ENCODE results near the gene NCAM1. TPM values are rescaled to one million over a fixed set of nuclear protein-coding genes. Genes with fewer than 3 reads are reported as not detected.

NCAM1 gene
- total RNA-seq, 6 donors from 2014 or later, result 1.4 to 15.3 (median 2.5) TPM

GRCh38 chr11:113160808-113161124 is 199.5 kb downstream of the NCAM1 start:
- ATAC-seq (ENCODE audit: low FRiP score in 2 of 2) (no peak), DNase-seq (no peak)
- no peak overlapping the region for H3K27ac ChIP-seq
- H3K4me1 ChIP-seq, result peaks cover 0 to 11% (median 2%) of the 10 kb centered on the region in 4 donors
- 85 to 86% methylated on average over 5 to 6 of the region's 6 CpGs for WGBS, 2 donors
- H3K4me3 ChIP-seq, result no peak overlapping the region
- H3K36me3 ChIP-seq, result no peaks in the 10 kb centered on the region
- TF ChIP-seq CTCF (IDR thresholded peaks at IDR 0.05) (no peak), POLR2A (IDR thresholded peaks at IDR 0.05) (no peak), POLR2AphosphoS5 (IDR thresholded peaks at IDR 0.05) (no peak), EP300 (IDR thresholded peaks at IDR 0.05) (no peak)
- no peaks in the 10 kb centered on the region for H3K27me3 ChIP-seq
- no peaks in the 10 kb centered on the region for H3K9me3 ChIP-seq

GRCh38 chr11:113161711-113162591 is 200.7 kb downstream of the NCAM1 start:
- no peak for DNase-seq
- no peak for ATAC-seq (ENCODE audit: low FRiP score in 2 of 2)

DNA sequence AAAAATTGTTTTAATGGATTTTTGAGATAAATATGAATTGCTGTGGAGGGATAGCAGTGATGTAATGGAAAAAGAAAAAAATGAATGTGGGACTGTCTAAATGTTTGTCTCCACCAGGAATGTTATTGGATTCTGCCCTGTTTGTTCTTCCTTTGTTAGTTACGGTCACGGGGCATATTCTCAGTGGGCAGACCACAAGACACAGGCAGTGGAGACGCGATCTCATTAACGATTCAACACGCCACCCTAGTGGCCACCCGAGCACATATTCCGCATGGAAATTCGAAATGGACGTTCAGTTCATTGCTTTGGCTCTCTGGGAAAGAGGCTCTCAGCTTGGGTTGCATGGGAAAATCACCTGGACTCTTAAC is 201.4 kb downstream of the NCAM1 start:
- peaks cover 0 to 11% (median 2%) of the 10 kb centered on the region in 4 donors for H3K4me1 ChIP-seq
- no peak for DNase-seq
- H3K27me3 ChIP-seq, result no peaks in the 10 kb centered on the region
- no peaks in the 10 kb centered on the region for H3K36me3 ChIP-seq
- no peak for TF ChIP-seq POLR2A (IDR thresholded peaks at IDR 0.05)
- TF ChIP-seq EP300 (IDR thresholded peaks at IDR 0.05), result no peak
- TF ChIP-seq POLR2AphosphoS5 (IDR thresholded peaks at IDR 0.05), result no peak
- TF ChIP-seq CTCF (IDR thresholded peaks at IDR 0.05), result no peak
- no peak overlapping the region for H3K27ac ChIP-seq
- peak in 1 of 2 donors; percentile 89 for ATAC-seq (ENCODE audit: low FRiP score in 2 of 2)
- 87% methylated on average over 10 of the region's 10 CpGs for WGBS, 2 donors
- H3K9me3 ChIP-seq, result no peaks in the 10 kb centered on the region
- no peak overlapping the region for H3K4me3 ChIP-seq

More at GRCh38 chr11:113161711-113162591, 200.7 kb downstream of the NCAM1 start:
- Histone ChIP-seq H3K4me1 (peaks cover 0 to 11% (median 2%) of the 10 kb centered on the region in 4 donors), H3K4me3 (no peak overlapping the region), H3K36me3 (no peaks in the 10 kb centered on the region), H3K27me3 (no peaks in the 10 kb centered on the region), H3K9me3 (no peaks in the 10 kb centered on the region), H3K27ac (no peak overlapping the region)
- no peak for TF ChIP-seq EP300 (IDR thresholded peaks at IDR 0.05)
- TF ChIP-seq POLR2AphosphoS5 (IDR thresholded peaks at IDR 0.05), result no peak
- no peak for TF ChIP-seq CTCF (IDR thresholded peaks at IDR 0.05)
- no peak for TF ChIP-seq POLR2A (IDR thresholded peaks at IDR 0.05)
- WGBS, 2 donors, result 57 to 66% methylated on average over 5 of the region's 5 CpGs

DNA sequence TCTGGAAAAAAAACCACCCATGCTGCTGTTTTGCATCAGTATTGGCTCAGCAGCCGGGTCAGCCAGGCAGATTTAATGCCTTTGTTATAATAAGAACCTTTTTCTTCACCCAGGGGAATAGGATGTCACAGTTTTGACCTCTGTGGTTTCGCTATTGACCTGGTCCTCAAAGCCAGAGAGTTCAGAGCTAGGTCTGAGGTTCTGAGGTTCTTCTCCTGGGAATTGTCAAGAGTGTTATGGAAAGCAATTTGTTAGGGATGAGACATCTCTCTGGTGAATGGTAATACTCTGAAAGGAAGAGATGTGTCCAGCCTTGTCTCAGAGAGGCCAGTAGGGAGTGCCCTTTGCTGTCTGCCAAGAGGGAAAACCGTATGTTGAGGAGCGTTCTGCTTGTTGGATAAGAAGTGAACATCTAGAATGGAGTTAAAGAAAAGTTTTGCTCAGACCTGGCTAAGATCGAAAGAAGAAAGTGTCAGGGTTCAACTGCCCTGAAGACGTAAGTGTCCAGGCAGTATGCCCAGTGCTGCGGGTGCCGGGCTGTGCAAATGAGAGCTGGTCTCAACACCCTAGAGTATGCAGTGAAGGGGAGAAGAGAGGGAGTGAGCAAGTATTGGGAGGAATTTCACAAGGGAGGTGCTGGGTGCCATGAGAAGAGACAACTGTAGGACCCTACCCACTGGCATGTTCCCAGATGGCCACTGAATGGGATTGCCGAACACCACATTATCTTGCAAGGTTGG is 202.2 kb downstream of the NCAM1 start:
- ATAC-seq (ENCODE audit: low FRiP score in 2 of 2) (peak; percentile 16 to 82), DNase-seq (no peak)
- Histone ChIP-seq H3K27me3 (no peaks in the 10 kb centered on the region), H3K36me3 (no peaks in the 10 kb centered on the region), H3K4me1 (peaks cover 0 to 11% (median 2%) of the 10 kb centered on the region in 4 donors), H3K9me3 (no peaks in the 10 kb centered on the region), H3K27ac (no peak overlapping the region), H3K4me3 (no peak overlapping the region)
- TF ChIP-seq POLR2AphosphoS5 (IDR thresholded peaks at IDR 0.05), result no peak
- TF ChIP-seq CTCF (IDR thresholded peaks at IDR 0.05), result no peak
- no peak for TF ChIP-seq POLR2A (IDR thresholded peaks at IDR 0.05)
- no peak for TF ChIP-seq EP300 (IDR thresholded peaks at IDR 0.05)
- 85 to 86% methylated on average over 9 of the region's 9 CpGs for WGBS, 2 donors

All from upper lobe of left lung (tissue), 6 donors.